Activated naive CD8-positive, alpha-beta T cell treated with anti-CD3 and anti-CD28 coated beads, Interleukin-2, amount 50 U/mL, for 24 hours (primary cell): ENCODE data around the gene PSMB4.
A peak's percentile ranks its signal among the peaks of the same experiment; 100 is the strongest.
"Not testable (repeated sequence)": the region's sequence is repeated elsewhere in the genome, so short reads cannot be mapped to it uniquely, and the experiment has no call there.

Experiments
- ATAC-seq: fragments of 150-1000 bp; cut with Tn5 transposase; one replicate; pipeline ENCODE4 v1.10.0; 2021
- DNase-seq: peaks from one replicate; pipeline ENCODE4 v3.0.0; 2021
- H3K27ac Mint-ChIP-seq: one replicate; pipeline ENCODE4 v1.8.0; 2021; ENCODE audit warnings: mild to moderate bottlenecking, mixed read lengths
- H3K27me3 Mint-ChIP-seq: one replicate; pipeline ENCODE4 v1.8.0; 2021; ENCODE audit warnings: mixed read lengths
- H3K36me3 Mint-ChIP-seq: one replicate; pipeline ENCODE4 v1.8.0; 2021; ENCODE audit warnings: low read depth, mixed read lengths
- H3K4me1 Mint-ChIP-seq: one replicate; pipeline ENCODE4 v1.8.0; 2021; ENCODE audit warnings: mixed read lengths
- H3K4me3 Mint-ChIP-seq: one replicate; pipeline ENCODE4 v1.8.0; 2021; ENCODE audit warnings: mild to moderate bottlenecking, moderate library complexity, mixed read lengths
- H3K9me3 Mint-ChIP-seq: one replicate; pipeline ENCODE4 v1.8.0; 2021; ENCODE audit warnings: mixed read lengths

Gene PSMB4

DNA sequence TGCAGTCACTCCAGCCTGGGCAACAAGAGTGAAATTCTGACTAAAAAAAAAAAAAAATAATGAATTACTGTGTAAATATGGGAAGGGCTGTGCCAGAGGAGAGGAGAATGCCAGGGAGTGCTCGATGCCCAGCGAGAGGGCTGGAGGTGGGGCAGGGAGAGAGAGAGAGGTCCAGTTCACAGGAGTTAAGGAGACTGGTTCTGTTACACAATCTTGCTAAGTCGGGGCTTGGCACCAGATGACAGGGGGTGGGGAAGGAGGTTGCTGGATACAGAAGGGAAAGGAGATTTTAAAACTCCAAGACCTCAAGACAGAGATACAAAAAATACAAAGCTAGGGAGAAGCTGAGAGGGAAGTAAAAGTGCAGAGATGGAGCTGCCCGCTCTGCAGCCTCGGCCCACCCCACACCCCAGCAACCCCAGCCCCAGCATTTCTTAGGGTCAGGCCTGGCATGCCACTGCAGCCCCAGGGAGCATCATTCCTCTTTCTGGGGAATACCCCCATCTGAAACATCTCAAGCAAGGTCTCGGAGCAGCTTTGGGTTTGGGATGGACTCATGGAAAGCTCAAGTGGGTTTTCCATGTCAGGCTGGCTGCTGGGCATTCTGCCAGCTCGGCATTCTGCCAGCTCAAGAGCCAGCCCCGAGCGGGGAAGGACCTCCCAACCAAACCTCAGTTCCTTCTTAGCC, 27.9 kb upstream of the PSMB4 start:
- DNase-seq = no peak
- H3K27ac Mint-ChIP-seq = no peak overlapping the region

DNA sequence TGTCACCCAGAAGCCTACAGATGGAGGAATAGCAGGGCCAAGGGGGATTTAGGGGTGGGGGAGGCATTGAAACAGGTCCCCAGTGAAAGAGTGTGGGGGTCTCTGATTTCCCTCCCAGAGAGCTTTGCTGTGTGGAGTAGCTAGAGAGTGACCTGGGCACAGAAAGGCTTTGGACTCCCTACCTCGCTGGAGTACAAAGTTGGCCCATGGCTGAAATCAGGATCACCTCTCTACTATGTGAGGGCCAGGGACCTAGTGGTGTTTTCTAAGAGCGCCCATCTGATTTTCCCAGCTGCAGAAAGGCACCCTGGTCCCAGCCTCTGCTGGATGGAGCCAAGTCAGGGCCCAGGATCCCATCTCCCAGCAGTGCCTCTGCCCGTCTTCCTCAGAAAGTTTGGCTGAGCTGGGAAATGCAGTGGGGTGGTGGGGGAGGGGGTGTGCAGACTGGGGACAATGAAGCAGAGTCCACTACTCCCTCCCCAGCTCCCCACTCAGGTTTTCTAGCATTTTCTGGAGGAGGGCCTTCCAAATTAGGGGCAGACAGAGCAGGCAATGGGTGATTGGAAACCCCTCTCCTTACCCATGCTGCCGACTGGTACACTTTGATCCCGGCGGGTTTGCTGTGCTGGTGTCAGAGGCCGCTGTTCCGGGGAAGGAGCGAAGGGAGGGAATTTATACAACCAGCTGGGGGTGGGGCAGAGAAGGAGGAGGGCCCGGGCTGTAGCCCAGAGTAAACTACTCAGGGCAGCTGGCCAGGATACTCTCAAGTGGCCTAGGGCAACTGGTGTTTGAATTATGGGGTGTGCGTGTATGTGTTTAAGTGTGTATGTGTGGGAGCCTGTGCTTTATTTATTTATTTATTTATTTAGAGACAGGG, 27.1 kb upstream of the PSMB4 start, which contains the start of gene SELENBP1:
TSS of gene SELENBP1 (minus strand) at position 648 of the 877 bp plus-strand sequence. CDS start at position 584, 64 bp downstream.
- no peak for ATAC-seq
- no peaks in the 10 kb centered on the region for H3K27me3 Mint-ChIP-seq
- no peaks in the 10 kb centered on the region for H3K9me3 Mint-ChIP-seq
- H3K36me3 Mint-ChIP-seq = no peaks in the 10 kb centered on the region
- H3K4me1 Mint-ChIP-seq = no peaks in the 10 kb centered on the region
- no peak within 1 kb of the TSS for H3K4me3 Mint-ChIP-seq
- H3K27ac Mint-ChIP-seq = no peak within 1 kb of the TSS
- no peak for DNase-seq

More for the DNA sequence above, 27.9 kb upstream of the PSMB4 start:
- H3K9me3 Mint-ChIP-seq = no peaks in the 10 kb centered on the region
- no peaks in the 10 kb centered on the region for H3K36me3 Mint-ChIP-seq
- no peak overlapping the region for H3K4me3 Mint-ChIP-seq
- no peaks in the 10 kb centered on the region for H3K27me3 Mint-ChIP-seq
- no peaks in the 10 kb centered on the region for H3K4me1 Mint-ChIP-seq
- ATAC-seq = no peak

DNA sequence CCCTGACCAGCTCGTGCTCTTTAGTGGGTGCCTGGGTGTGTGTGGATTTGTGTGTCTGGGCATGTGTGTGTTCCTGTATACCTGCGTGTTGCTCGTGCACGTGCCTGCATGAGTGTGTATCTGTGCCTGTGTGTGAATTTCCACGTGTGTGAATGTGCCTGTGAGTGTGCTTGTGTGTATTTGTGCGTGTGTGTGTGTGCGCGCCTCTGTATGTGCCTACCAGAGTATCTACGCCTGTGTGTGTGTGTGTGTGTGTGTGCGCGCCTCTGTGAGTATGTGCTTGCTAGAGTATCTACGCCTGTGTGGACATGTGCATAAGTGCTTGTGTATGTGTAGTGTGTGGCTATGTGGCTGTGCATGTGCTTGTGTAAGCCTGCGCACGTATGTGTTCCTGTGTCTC, 26.2 kb upstream of the PSMB4 start:
- H3K27me3 Mint-ChIP-seq = no peaks in the 10 kb centered on the region
- H3K4me3 Mint-ChIP-seq = no peak overlapping the region
- no peaks in the 10 kb centered on the region for H3K9me3 Mint-ChIP-seq
- H3K36me3 Mint-ChIP-seq = no peaks in the 10 kb centered on the region
- no peak for ATAC-seq
- H3K4me1 Mint-ChIP-seq = no peaks in the 10 kb centered on the region
- no peak overlapping the region for H3K27ac Mint-ChIP-seq
- no peak for DNase-seq

DNA sequence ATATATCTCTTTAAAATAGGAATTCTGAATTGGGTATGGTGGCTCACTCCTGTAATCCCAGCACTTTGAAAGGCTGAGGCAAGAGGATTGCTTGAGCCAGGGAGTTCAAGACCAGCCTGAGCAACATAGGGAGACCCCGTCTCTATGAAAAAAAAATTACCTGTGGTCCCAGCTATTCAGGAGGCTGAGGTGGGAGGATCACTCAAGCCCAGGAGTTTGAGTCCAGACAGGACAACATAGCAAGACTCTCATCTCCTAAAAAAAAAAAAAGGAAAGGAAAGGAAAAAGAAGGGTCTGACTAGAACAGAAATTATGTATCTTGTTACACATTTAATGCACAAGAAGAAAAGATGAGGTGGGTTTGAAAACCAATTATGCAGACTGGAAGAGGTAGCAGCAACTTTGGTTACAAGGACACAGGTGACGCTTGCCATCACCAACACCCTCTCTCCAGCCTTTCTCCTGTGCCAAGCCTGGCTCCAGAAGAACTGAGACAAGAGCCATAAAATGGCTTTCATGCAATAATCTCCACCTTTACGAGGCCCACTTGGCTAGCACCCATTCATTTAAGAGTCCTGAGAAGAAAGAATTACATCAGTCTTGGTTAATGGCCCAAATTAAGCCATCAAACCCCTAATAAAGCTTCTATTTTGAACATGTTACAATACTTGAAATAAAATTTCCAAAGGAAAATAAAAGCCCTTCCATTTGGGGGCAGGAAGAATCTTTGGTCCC, 22.1 kb upstream of the PSMB4 start:
- ATAC-seq (no peak), DNase-seq (no peak)
- Mint-ChIP-seq H3K27ac (no peak overlapping the region), H3K36me3 (no peaks in the 10 kb centered on the region), H3K4me1 (no peaks in the 10 kb centered on the region), H3K4me3 (no peak overlapping the region), H3K27me3 (no peaks in the 10 kb centered on the region), H3K9me3 (no peaks in the 10 kb centered on the region)

- no peaks in the 10 kb centered on the region for H3K27me3 Mint-ChIP-seq
- DNase-seq (no peak), ATAC-seq (no peak)
- no peak overlapping the region for H3K4me3 Mint-ChIP-seq
- H3K9me3 Mint-ChIP-seq = no peaks in the 10 kb centered on the region
- H3K4me1 Mint-ChIP-seq = no peaks in the 10 kb centered on the region
- H3K27ac Mint-ChIP-seq = no peak overlapping the region
- H3K36me3 Mint-ChIP-seq = no peaks in the 10 kb centered on the region
Measured at GRCh38 chr1:151384584-151384983, 14.8 kb upstream of the PSMB4 start.

DNA sequence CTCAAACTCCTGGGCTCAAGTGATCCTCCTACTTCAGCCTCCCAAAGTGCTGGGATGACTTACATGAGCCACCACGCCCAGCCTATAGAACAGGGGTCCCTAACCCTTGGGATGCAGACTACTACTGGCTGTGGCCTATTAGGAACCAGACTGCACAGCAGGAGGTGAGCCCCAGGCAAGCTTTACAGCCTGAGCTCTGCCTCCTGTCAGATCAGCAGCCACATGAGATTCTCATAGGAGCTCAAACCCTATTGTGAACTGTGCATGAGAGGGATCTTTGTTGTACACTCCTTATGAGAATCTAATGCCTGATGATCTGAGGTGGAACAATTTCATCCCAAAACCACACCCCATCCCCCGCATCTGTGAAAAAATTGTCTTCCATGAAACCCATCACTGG, 13.4 kb upstream of the PSMB4 start:
- Mint-ChIP-seq H3K4me3 (no peak overlapping the region), H3K36me3 (no peaks in the 10 kb centered on the region), H3K27ac (no peak overlapping the region), H3K9me3 (no peaks in the 10 kb centered on the region), H3K4me1 (no peaks in the 10 kb centered on the region), H3K27me3 (no peaks in the 10 kb centered on the region)
- no peak for DNase-seq
- no peak for ATAC-seq

- ATAC-seq, H3K27me3 Mint-ChIP-seq, H3K4me1 Mint-ChIP-seq, H3K36me3 Mint-ChIP-seq, H3K4me3 Mint-ChIP-seq, H3K27ac Mint-ChIP-seq, DNase-seq, H3K9me3 Mint-ChIP-seq: not testable (repeated sequence)
Measured at GRCh38 chr1:151390221-151391078, 8.9 kb upstream of the PSMB4 start.

DNA sequence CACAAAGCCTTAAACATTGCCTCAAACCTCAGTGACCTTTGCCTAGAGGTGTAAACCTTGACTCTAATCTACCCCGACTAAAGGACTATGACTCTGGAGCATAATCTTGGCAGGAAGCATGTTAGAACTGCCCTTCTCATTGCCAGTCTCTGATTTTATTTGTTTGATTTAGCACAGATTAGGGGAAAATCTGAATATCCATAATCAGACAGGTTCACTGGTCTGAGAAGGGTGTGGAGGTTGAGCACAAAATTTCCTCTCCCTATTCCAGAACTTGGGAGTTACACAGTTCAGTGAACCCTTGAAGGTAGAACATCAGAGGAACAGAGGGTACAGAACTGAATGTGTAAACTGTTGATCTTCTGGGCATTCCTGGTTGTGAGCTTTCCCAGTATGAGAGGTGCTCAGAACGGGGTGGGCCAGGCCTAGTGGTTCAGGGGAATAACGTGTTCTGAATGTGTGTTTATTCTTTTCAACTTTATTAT, 8.3 kb upstream of the PSMB4 start:
- no peak for DNase-seq
- ATAC-seq = no peak
- no peaks in the 10 kb centered on the region for H3K4me1 Mint-ChIP-seq
- H3K9me3 Mint-ChIP-seq = no peaks in the 10 kb centered on the region
- H3K27ac Mint-ChIP-seq = no peak overlapping the region
- H3K36me3 Mint-ChIP-seq = no peaks in the 10 kb centered on the region
- H3K27me3 Mint-ChIP-seq = no peaks in the 10 kb centered on the region
- no peak overlapping the region for H3K4me3 Mint-ChIP-seq

DNA sequence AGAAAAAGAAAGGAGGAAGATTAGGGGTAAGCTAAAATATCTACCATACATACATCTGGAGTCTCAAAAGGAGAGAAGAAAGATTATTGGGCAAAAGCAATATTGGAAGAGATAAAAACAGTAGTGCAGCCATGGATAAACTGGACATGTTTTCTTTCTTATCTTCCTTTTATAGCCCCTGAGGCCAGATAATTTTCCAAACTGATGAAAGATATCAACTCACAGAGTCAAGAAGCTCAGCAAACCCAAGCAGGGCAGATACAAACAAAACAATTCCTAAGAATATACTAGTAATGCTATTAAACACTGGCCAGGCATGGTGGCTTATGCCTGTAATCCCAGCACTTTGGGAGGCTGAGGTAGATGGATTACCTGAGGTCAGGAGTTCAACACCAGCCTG, 5.8 kb upstream of the PSMB4 start:
- H3K36me3 Mint-ChIP-seq = no peaks in the 10 kb centered on the region
- no peak for ATAC-seq
- DNase-seq = no peak
- H3K9me3 Mint-ChIP-seq = no peaks in the 10 kb centered on the region
- H3K4me1 Mint-ChIP-seq = peaks cover 3% of the 10 kb centered on the region
- H3K27ac Mint-ChIP-seq = no peak overlapping the region
- H3K27me3 Mint-ChIP-seq = no peaks in the 10 kb centered on the region
- no peak overlapping the region for H3K4me3 Mint-ChIP-seq

GRCh38 chr1:151396265-151396664, 3.1 kb upstream of the PSMB4 start:
- ATAC-seq = not testable (repeated sequence)
- peaks cover 20% of the 10 kb centered on the region for H3K36me3 Mint-ChIP-seq

GRCh38 chr1:151401125-151401788, 1.9 kb downstream of the PSMB4 start:
- H3K36me3 Mint-ChIP-seq = peaks cover 53% of the 10 kb centered on the region
- peaks cover 35% of the 10 kb centered on the region for H3K4me1 Mint-ChIP-seq
- no peaks in the 10 kb centered on the region for H3K27me3 Mint-ChIP-seq
- H3K9me3 Mint-ChIP-seq = no peaks in the 10 kb centered on the region
- ATAC-seq = no peak
- peak overlapping the region; percentile 97 for H3K27ac Mint-ChIP-seq
- peak overlapping the region; percentile 90 for H3K4me3 Mint-ChIP-seq
- no peak for DNase-seq

More at GRCh38 chr1:151396265-151396664, 3.1 kb upstream of the PSMB4 start:
- not testable (repeated sequence) for H3K27me3 Mint-ChIP-seq, DNase-seq, H3K27ac Mint-ChIP-seq, H3K4me3 Mint-ChIP-seq, H3K9me3 Mint-ChIP-seq
- H3K4me1 Mint-ChIP-seq = peaks cover 21% of the 10 kb centered on the region

DNA sequence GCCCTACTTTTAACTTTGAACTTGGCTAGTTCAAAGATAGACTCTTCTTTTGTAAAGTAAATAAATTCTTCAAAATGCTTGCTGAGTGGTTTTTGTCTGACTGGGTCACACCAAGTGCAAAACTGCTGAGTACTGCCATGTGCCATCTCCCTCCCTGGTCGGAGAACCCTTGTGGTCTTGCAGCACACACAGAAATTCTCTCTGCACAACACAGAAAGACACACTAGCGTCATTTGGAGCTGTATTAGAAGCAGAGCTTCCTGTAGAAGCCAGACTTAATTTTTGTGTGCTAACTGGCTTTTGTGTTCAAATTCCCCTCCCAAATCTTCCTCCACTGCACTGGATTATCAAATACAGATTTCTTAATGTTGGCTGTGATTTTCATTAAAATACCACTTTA, 2.5 kb downstream of the PSMB4 start:
- ATAC-seq (no peak), DNase-seq (no peak)
- peaks cover 35% of the 10 kb centered on the region for H3K4me1 Mint-ChIP-seq
- H3K27me3 Mint-ChIP-seq = no peaks in the 10 kb centered on the region
- no peaks in the 10 kb centered on the region for H3K9me3 Mint-ChIP-seq
- H3K36me3 Mint-ChIP-seq = peaks cover 55% of the 10 kb centered on the region
- peak overlapping the region; percentile 97 for H3K27ac Mint-ChIP-seq
- H3K4me3 Mint-ChIP-seq = peak overlapping the region; percentile 90

- DNase-seq = no peak
- Mint-ChIP-seq H3K4me1 (peaks cover 35% of the 10 kb centered on the region), H3K27me3 (no peaks in the 10 kb centered on the region), H3K9me3 (no peaks in the 10 kb centered on the region), H3K27ac (peak overlapping the region; percentile 97), H3K36me3 (peaks cover 59% of the 10 kb centered on the region), H3K4me3 (no peak overlapping the region)
- no peak for ATAC-seq
Measured at GRCh38 chr1:151402764-151403163, 3.4 kb downstream of the PSMB4 start.
